ENCODE data around the gene TMEM40. TPM values are rescaled to one million over a fixed set of nuclear protein-coding genes. Genes with fewer than 3 reads are reported as not detected.
A peak's percentile ranks its signal among the peaks of the same experiment; 100 is the strongest.

TMEM40 gene
- total RNA-seq, 4 donors from 2014 or later: not detected

- Histone ChIP-seq H3K4me1 (peaks cover 0 to 11% (median 0%) of the 10 kb centered on the region in 4 donors), H3K9me3 (no peaks in the 10 kb centered on the region), H3K4me3 (no peak overlapping the region), H3K27me3 (no peaks in the 10 kb centered on the region), H3K36me3 (no peaks in the 10 kb centered on the region), H3K27ac (no peak overlapping the region)
- 92 to 95% methylated on average over 3 of the region's 3 CpGs for WGBS, 2 donors
- TF ChIP-seq CTCF (IDR thresholded peaks at IDR 0.05) (no peak), POLR2A (IDR thresholded peaks at IDR 0.05) (no peak), EP300 (IDR thresholded peaks at IDR 0.05) (no peak)
- DNase-seq (ENCODE audit: low spot score in 2 of 2): no peak
These were observed 49.7 kb downstream of the TMEM40 start for GRCh38 chr3:12709334-12709733.

- peaks cover 0 to 11% (median 0%) of the 10 kb centered on the region in 4 donors for H3K4me1 ChIP-seq
- no peak for DNase-seq (ENCODE audit: low spot score in 2 of 2)
- no peaks in the 10 kb centered on the region for H3K9me3 ChIP-seq
- no peak overlapping the region for H3K4me3 ChIP-seq
- TF ChIP-seq EP300 (IDR thresholded peaks at IDR 0.05): no peak
- no peak for TF ChIP-seq POLR2A (IDR thresholded peaks at IDR 0.05)
- TF ChIP-seq CTCF (IDR thresholded peaks at IDR 0.05): no peak
- WGBS, 2 donors: 45 to 50% methylated on average over 6 of the region's 6 CpGs
- no peaks in the 10 kb centered on the region for H3K27me3 ChIP-seq
- no peaks in the 10 kb centered on the region for H3K36me3 ChIP-seq
- no peak overlapping the region for H3K27ac ChIP-seq
These were observed 50.4 kb downstream of the TMEM40 start for GRCh38 chr3:12708584-12709192.

GRCh38 chr3:12707449-12707848, 51.6 kb downstream of the TMEM40 start:
- Histone ChIP-seq H3K27ac (no peak overlapping the region), H3K27me3 (no peaks in the 10 kb centered on the region), H3K36me3 (no peaks in the 10 kb centered on the region), H3K4me1 (peaks cover 0 to 11% (median 0%) of the 10 kb centered on the region in 4 donors), H3K4me3 (no peak overlapping the region), H3K9me3 (no peaks in the 10 kb centered on the region)
- 87 to 95% methylated on average over 2 of the region's 2 CpGs for WGBS, 2 donors
- no peak for DNase-seq (ENCODE audit: low spot score in 2 of 2)
- no peak for TF ChIP-seq EP300 (IDR thresholded peaks at IDR 0.05)
- no peak for TF ChIP-seq POLR2A (IDR thresholded peaks at IDR 0.05)
- TF ChIP-seq CTCF (IDR thresholded peaks at IDR 0.05): no peak

GRCh38 chr3:12706504-12707253, 52.4 kb downstream of the TMEM40 start:
- no peaks in the 10 kb centered on the region for H3K27me3 ChIP-seq
- peak; percentile 26 to 59 for DNase-seq (ENCODE audit: low spot score in 2 of 2)
- WGBS, 2 donors: 89 to 92% methylated on average over 2 of the region's 2 CpGs
- TF ChIP-seq CTCF (IDR thresholded peaks at IDR 0.05) (peak; percentile 24 to 58 (median 48)), POLR2A (IDR thresholded peaks at IDR 0.05) (no peak)
- H3K27ac ChIP-seq: no peak overlapping the region
- no peaks in the 10 kb centered on the region for H3K9me3 ChIP-seq
- H3K4me3 ChIP-seq: no peak overlapping the region
- peaks cover 0 to 11% (median 0%) of the 10 kb centered on the region in 4 donors for H3K4me1 ChIP-seq
- no peaks in the 10 kb centered on the region for H3K36me3 ChIP-seq

GRCh38 chr3:12705981-12706380, 53.1 kb downstream of the TMEM40 start:
- Histone ChIP-seq H3K4me1 (peaks cover 0 to 11% (median 0%) of the 10 kb centered on the region in 4 donors), H3K27me3 (no peaks in the 10 kb centered on the region), H3K27ac (no peak overlapping the region), H3K4me3 (no peak overlapping the region), H3K9me3 (no peaks in the 10 kb centered on the region), H3K36me3 (no peaks in the 10 kb centered on the region)
- TF ChIP-seq EP300 (IDR thresholded peaks at IDR 0.05) (no peak), POLR2A (IDR thresholded peaks at IDR 0.05) (no peak), CTCF (IDR thresholded peaks at IDR 0.05) (no peak)
- no peak for DNase-seq (ENCODE audit: low spot score in 2 of 2)
- WGBS, 2 donors: 39 to 53% methylated on average over 1 of the region's 1 CpG
